GOT3 (cell line): ENCODE measurements around the gene GRK5.
"Not testable (repeated sequence)": the region's sequence is repeated elsewhere in the genome, so short reads cannot be mapped to it uniquely, and the experiment has no call there.

Experiments used
- DNase-seq: peaks from one replicate; lab custom pipeline; 2025; ENCODE audit warnings: mixed read lengths; lab: John Stamatoyannopoulos, UW

GRK5 gene

GRCh38 chr10:119222537-119222936 lies 15.2 kb downstream of the GRK5 start:
- DNase-seq, result no peak

- DNase-seq, result no peak
These were observed 15.6 kb downstream of the GRK5 start for GRCh38 chr10:119222966-119223386.

- no peak for DNase-seq
These were observed 17.8 kb downstream of the GRK5 start for GRCh38 chr10:119225083-119225658.

- no peak for DNase-seq
These were observed 20.5 kb downstream of the GRK5 start for GRCh38 chr10:119227825-119228224.

GRCh38 chr10:119231654-119232053 lies 24.3 kb downstream of the GRK5 start:
- DNase-seq, result no peak

- DNase-seq, result not testable (repeated sequence)
These were observed 25.1 kb downstream of the GRK5 start for GRCh38 chr10:119232439-119232838.

- DNase-seq, result no peak
These were observed 25.9 kb downstream of the GRK5 start for GRCh38 chr10:119233123-119233820.

GRCh38 chr10:119233821-119234220 lies 26.4 kb downstream of the GRK5 start:
- DNase-seq, result no peak

GRCh38 chr10:119235356-119235755 lies 28.0 kb downstream of the GRK5 start:
- DNase-seq, result no peak

- DNase-seq, result no peak
These were observed 30.5 kb downstream of the GRK5 start for GRCh38 chr10:119237722-119238436.

- no peak for DNase-seq
These were observed 31.2 kb downstream of the GRK5 start for GRCh38 chr10:119238577-119238976.

GRCh38 chr10:119239015-119239414 lies 31.6 kb downstream of the GRK5 start:
- DNase-seq, result not testable (repeated sequence)

GRCh38 chr10:119239630-119240029 lies 32.3 kb downstream of the GRK5 start:
- not testable (repeated sequence) for DNase-seq

GRCh38 chr10:119241066-119241465 lies 33.7 kb downstream of the GRK5 start:
- no peak for DNase-seq

- no peak for DNase-seq
These were observed 34.8 kb downstream of the GRK5 start for GRCh38 chr10:119242186-119242585.

GRCh38 chr10:119243488-119243887 lies 36.1 kb downstream of the GRK5 start:
- DNase-seq, result no peak

GRCh38 chr10:119243967-119244366 lies 36.6 kb downstream of the GRK5 start:
- no peak for DNase-seq

- DNase-seq, result no peak
These were observed 37.9 kb downstream of the GRK5 start for GRCh38 chr10:119245272-119245671.

GRCh38 chr10:119246862-119247549 lies 39.6 kb downstream of the GRK5 start:
- no peak for DNase-seq

- DNase-seq, result no peak
These were observed 40.2 kb downstream of the GRK5 start for GRCh38 chr10:119247550-119247894.

GRCh38 chr10:119248184-119248583 lies 40.8 kb downstream of the GRK5 start:
- no peak for DNase-seq

GRCh38 chr10:119248681-119249080 lies 41.3 kb downstream of the GRK5 start:
- DNase-seq, result no peak
